K562 (cell line): ENCODE data around the gene SP100. TPM values are rescaled to one million over a fixed set of nuclear protein-coding genes. Genes with fewer than 3 reads are reported as not detected.

Experiments used
- CEBPG ChIP-seq, 3 experiments: fragments of 200-800 bp in 1 of 3; sonication (Bioruptor generic) in 1 of 3; sonication (generic) in 1 of 3; formaldehyde crosslinking in 1 of 3; IDR thresholded peaks in 2 of 3; conservative IDR thresholded peaks in 1 of 3; 2 replicates each; pipeline versions ENCODE4 v1.6.1 to v1.8.0; 2016 to 2022; ENCODE audit warnings: missing compliant biosample characterization in 2 of 3, missing genetic modification characterization in 2 of 3, mild to moderate bottlenecking in 1 of 3, missing genetic modification reagents in 1 of 3
- E2F3 ChIP-seq: fragments of 250-450 bp; sonication (Bioruptor Pico); IDR thresholded peaks from 2 replicates; pipeline ENCODE4 v1.4.0; 2020; ENCODE audit warnings: mild to moderate bottlenecking
- E2F6 ChIP-seq, 2 experiments: IDR thresholded peaks; 2 replicates each; pipeline ENCODE4 v1.6.1; 2011; ENCODE audit warnings: borderline replicate concordance in 1 of 2, control low read depth in 1 of 2, low read depth in 1 of 2, low read length in 1 of 2, mild to moderate bottlenecking in 1 of 2, mixed read lengths in 1 of 2, moderate library complexity in 1 of 2; ENCODE audit not compliant: insufficient read depth in 1 of 2, insufficient read length in 1 of 2, poor library complexity in 1 of 2, severe bottlenecking in 1 of 2; ENCODE audit errors: extremely low read depth in 1 of 2
- EGR1 ChIP-seq: fragments of 450-650 bp; conservative IDR thresholded peaks from 2 replicates; pipeline ENCODE4 v1.6.1; 2017; ENCODE audit warnings: mild to moderate bottlenecking
- GABPB1 ChIP-seq: sonication (generic); formaldehyde crosslinking; IDR thresholded peaks from 2 replicates; pipeline ENCODE4 v1.8.0; 2022; ENCODE audit warnings: mild to moderate bottlenecking, missing genetic modification reagents
- GATAD2A ChIP-seq: fragments of 450-650 bp; IDR thresholded peaks from 2 replicates; pipeline ENCODE4 v1.6.1; 2017
- JUN ChIP-seq, 2 experiments: sonication (generic) in 1 of 2; formaldehyde crosslinking in 1 of 2; IDR thresholded peaks; 2 replicates each; pipeline versions ENCODE4 v1.6.1 to v1.8.0; 2012 to 2022; ENCODE audit warnings: borderline replicate concordance in 2 of 2, mild to moderate bottlenecking in 2 of 2, improper control_type of control experiment in 1 of 2, low read depth in 1 of 2, low read length in 1 of 2, missing genetic modification reagents in 1 of 2
- KAT2B ChIP-seq: IDR thresholded peaks from one replicate; pipeline ENCODE4 v1.6.1; 2012; ENCODE audit warnings: low read depth, mild to moderate bottlenecking, control low read depth, inconsistent platforms, low read length, moderate library complexity
- MCM7 ChIP-seq, 2 experiments: fragments of 450-650 bp; IDR thresholded peaks; 2 replicates each; pipeline ENCODE4 v1.6.1; 2016 to 2018
- SUPT5H ChIP-seq: fragments of 450-650 bp; IDR thresholded peaks from 2 replicates; pipeline ENCODE4 v1.6.1; 2016
- THAP12 ChIP-seq: fragments of 250-450 bp; sonication (Bioruptor Pico); IDR thresholded peaks from 2 replicates; pipeline ENCODE4 v1.9.0; 2021; ENCODE audit warnings: mild to moderate bottlenecking, inconsistent platforms
- ZBTB1 ChIP-seq: sonication (generic); formaldehyde crosslinking; IDR thresholded peaks from 2 replicates; pipeline ENCODE4 v1.8.1; 2023; ENCODE audit warnings: missing genetic modification reagents, low read depth, mild to moderate bottlenecking, borderline replicate concordance
- ZBTB2 ChIP-seq: fragments of 450-650 bp; IDR thresholded peaks from 2 replicates; pipeline ENCODE4 v1.6.1; 2016; ENCODE audit warnings: antibody characterized with exemption
- ZBTB49 ChIP-seq: sonication (generic); formaldehyde crosslinking; IDR thresholded peaks from 2 replicates; pipeline ENCODE4 v1.8.0; 2022; ENCODE audit warnings: missing genetic modification reagents, mild to moderate bottlenecking, borderline replicate concordance
- ZNF124 ChIP-seq: sonication (generic); formaldehyde crosslinking; IDR thresholded peaks from 2 replicates; pipeline ENCODE4 v1.8.1; 2022; ENCODE audit warnings: missing genetic modification reagents
- ZNF133 ChIP-seq: fragments of 250-450 bp; sonication (Bioruptor Pico); IDR thresholded peaks from 2 replicates; pipeline ENCODE4 v1.4.0; 2020; ENCODE audit warnings: mild to moderate bottlenecking
- ZNF174 ChIP-seq: fragments of 250-450 bp; sonication (Bioruptor Pico); IDR thresholded peaks from 2 replicates; pipeline ENCODE4 v1.4.0; 2020; ENCODE audit warnings: mild to moderate bottlenecking
- ZNF699 ChIP-seq: fragments of 250-450 bp; sonication (Bioruptor Pico); IDR thresholded peaks from 2 replicates; pipeline ENCODE4 v1.8.0; 2021; ENCODE audit warnings: mild to moderate bottlenecking, moderate library complexity; ENCODE audit not compliant: insufficient replicate concordance
- polyA plus RNA-seq, 8 experiments: library from polyadenylated mRNA; depleted of rRNA in 4 of 8; stranded (reverse) in 5 of 8; unstranded in 3 of 8; fragments of >200 nt; fragmentation: Nextera tagmentation in 2 of 8; fragmentation: Illumina TruSeq in 1 of 8; extraction: Ambion mirVana in 2 of 8; extraction: Trizol in 1 of 8; gene quantifications; 2 replicates each; pipeline versions ENCODE4 v1.2.1 to v1.2.3, GENCODE V29; 2011 to 2014; ENCODE audit warnings: inconsistent platforms in 1 of 8, missing spikeins in 1 of 8
- total RNA-seq, 7 experiments: library from RNA; depleted of rRNA in 6 of 7; stranded (reverse); fragments of >200 nt in 6 of 7; fragmentation: Illumina TruSeq in 2 of 7; extraction: Trizol in 2 of 7; gene quantifications; 2 replicates each; pipeline versions ENCODE4 v1.2.1 to v1.2.3, GENCODE V29; 2011 to 2021; ENCODE audit warnings: low replicate concordance in 1 of 7

SP100 gene
- total and polyA plus RNA-seq, 9 of the 15 experiments (the other 6 are each of a cell fraction or from before 2014, with no cell fraction given) = 19.2 to 39.2 (median 34.6) TPM

- TF ChIP-seq JUN (IDR thresholded peaks at IDR 0.05; ENCODE audit: borderline replicate concordance, low read depth, low read length) (no peak), JUN (CRISPR knock-in tag; IDR thresholded peaks at IDR 0.05; ENCODE audit: borderline replicate concordance) (no peak), CEBPG (CRISPR knock-in tag; IDR thresholded peaks at IDR 0.05) (no peak), CEBPG (tag; conservative IDR thresholded peaks at IDR 0.05 in 1 of 2, IDR thresholded peaks at IDR 0.05 in 1 of 2) (no peak), ZBTB1 (CRISPR knock-in tag) (peak; percentile 59), ZNF133 (CRISPR knock-in tag) (no peak), ZNF699 (no peak), E2F6 (IDR thresholded peaks at IDR 0.05; ENCODE audit: borderline replicate concordance in 1 of 2, extremely low read depth in 1 of 2, insufficient read depth in 1 of 2, insufficient read length in 1 of 2, low read depth in 1 of 2, low read length in 1 of 2, poor library complexity in 1 of 2, severe bottlenecking in 1 of 2) (peak; percentile 90 to 98), ZBTB2 (no peak), ZNF174 (no peak), ZBTB49 (no peak), SUPT5H (peak; percentile 49; the same call in 1 of the 2 replicates), THAP12 (peak; percentile 46; the same call in 1 of the 2 replicates), GATAD2A (0 out of 2 replicates have a peak, but pooled peaks have one; percentile 33), KAT2B (no peak), MCM7 (IDR thresholded peaks at IDR 0.05) (no peak), GABPB1 (CRISPR knock-in tag) (peak; percentile 51; the same call in 1 of the 2 replicates), E2F3 (CRISPR knock-in tag) (peak; percentile 53; the same call in 1 of the 2 replicates), ZNF124 (CRISPR knock-in tag) (no peak), EGR1 (peak; percentile 55)
Measured at GRCh38 chr2:230411570-230412370, 4.2 kb upstream of the SP100 start (continued).
